Activated T-cell treated with anti-CD3 and anti-CD28 coated beads for 4 hours (primary cell): ENCODE data around the gene R3HCC1L.
"Not testable (repeated sequence)": the region's sequence is repeated elsewhere in the genome, so short reads cannot be mapped to it uniquely, and the experiment has no call there.

Experiments
- DNase-seq: peaks from one replicate; pipeline ENCODE4 v3.0.0-alpha.2; 2020

Gene R3HCC1L

GRCh38 chr10:98133075-98133752 is 1.2 kb upstream of the R3HCC1L start:
- DNase-seq: not testable (repeated sequence)

- peak; percentile 7 for DNase-seq
Observed at GRCh38 chr10:98134117-98134430, 383 bp upstream of the R3HCC1L start.

DNA sequence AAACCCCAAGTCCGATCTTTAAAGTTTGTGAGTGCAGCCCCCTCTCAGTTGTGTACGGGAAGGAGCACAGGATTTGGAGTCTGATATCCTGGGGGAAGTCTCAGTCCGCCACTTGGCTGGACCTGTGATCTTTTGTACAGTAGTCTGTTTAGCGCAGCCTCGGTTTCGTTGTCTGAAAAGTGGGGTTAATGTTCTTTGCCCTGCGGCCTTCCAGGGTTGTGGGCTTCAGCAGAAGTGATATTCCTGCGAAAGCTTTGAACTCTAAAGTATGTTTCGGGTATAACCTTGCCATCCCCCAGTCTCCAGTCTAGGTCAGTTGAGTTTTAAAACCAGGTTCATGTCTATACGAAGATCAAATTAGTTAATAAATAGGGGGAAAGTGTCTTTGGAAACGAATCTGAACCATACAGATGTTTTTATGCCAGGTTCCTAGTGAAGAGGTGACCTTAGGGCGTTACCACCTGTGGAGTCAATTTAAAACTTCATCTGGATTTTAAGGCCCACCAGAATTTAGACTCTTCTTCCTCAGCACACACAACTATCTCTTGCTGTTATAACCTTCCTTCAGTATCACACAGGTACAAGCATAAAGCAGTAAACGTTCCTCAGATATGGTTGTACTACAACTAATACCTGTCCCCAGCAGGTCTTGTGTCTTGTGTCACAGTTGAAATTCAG is 904 bp downstream of the R3HCC1L start:
- no peak for DNase-seq

DNA sequence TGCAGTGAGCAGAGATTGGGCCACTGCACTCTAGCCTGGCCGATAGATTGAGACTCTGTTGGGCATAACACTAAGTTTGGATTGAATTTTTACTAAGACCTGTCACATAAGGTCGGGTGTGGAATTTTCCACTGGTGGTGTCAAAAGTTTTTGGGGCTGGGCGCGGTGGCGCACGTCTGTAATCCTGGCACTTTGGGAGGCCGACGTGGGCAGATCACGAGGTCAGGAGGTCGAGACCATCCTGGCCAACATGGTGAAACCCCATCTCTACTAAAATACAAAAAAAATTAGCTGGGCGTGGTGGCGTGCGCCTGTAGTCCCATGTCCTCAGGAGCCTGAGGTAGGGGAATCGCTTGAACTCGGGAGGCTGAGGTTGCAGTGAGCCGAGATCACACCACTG is 2.3 kb downstream of the R3HCC1L start:
- DNase-seq: not testable (repeated sequence)

- no peak for DNase-seq
Observed at GRCh38 chr10:98138031-98138430, 3.6 kb downstream of the R3HCC1L start.

DNA sequence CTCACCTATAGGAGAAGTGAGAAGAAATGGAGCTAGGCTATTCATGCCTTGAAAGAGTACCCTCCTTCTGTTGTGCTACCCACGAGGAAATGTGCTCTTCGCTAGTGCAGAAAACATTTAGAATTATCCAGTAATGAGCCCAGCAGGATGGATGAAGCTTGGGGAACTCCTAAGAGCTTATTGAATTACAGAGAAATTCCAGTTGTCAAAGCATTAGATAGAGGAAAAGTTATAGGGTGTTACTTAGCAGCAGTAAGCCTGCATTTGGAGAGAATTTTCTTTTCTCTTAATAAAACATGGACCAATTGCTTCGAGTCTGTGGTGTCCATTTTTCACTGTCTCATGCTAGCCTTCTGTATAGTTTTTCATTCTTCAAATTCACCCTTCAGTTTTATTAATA is 5.0 kb downstream of the R3HCC1L start:
- DNase-seq: no peak

DNA sequence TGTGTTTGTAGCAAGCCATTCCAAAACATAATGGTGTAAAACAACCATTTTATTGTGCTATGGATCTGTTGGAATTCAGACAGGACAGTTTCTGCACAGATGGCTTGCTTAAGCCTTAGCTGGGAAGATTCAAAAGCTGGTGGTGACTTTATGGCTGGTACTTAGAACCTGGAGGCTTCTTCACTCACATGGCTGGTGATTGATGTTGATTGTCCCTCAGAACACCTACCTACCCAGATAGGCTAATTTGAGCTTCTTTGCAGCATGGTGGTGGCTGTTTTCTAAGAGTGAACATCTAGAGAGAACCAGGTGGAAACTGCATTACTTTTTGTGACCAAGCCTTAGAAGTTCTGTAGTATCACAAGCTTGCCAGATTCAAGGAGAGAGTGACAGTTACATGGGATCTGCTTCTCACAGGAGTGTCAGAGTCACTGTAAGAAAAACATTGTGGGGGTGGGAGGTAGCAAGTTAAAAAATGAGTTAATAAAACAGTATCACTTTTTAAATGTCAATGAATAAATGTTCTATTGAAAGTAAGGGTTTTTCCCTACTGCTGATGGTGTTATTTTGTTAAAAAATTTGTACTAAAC is 7.1 kb downstream of the R3HCC1L start:
- DNase-seq: no peak

DNA sequence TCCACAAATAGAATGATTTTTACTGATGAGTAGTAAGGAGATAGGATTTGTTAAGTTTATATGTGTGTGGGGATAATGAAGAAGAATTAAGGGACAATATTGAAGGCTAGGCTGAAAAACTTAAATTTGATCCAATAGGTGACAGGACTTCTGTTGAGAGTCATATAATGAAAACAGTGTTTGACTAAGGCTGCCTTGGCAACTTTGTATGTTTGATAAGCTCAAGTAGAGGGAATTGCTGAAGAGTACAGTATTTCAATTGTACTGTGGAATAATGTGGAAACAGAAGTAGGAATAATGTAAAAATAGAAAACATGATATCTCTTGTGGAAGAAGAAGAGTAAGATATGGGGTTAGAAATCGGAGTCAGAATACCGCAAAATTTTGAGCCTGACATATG is 10.5 kb downstream of the R3HCC1L start:
- DNase-seq: no peak

DNA sequence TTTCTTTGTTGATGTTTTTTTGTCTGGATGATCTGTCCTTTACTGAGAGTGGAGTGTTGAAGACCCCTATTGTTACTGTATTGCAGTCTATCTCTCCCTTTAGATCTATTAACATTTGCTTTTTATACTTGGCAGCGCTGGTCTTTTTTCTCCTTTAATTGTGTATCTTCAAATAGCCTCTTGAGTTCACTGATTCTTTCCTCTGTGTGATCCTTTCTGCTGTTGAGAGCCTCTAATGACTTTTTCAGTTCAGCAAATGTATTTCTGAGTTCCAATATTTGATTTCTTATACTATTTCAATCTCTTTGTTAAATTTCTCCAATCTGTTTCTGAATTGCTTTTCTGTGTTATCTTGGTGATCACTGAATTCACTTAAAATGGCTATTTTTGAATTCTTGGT is 15.4 kb downstream of the R3HCC1L start:
- no peak for DNase-seq

- DNase-seq: no peak
Observed at GRCh38 chr10:98150544-98150943, 16.1 kb downstream of the R3HCC1L start.

- DNase-seq: not testable (repeated sequence)
Observed at GRCh38 chr10:98152778-98153177, 18.3 kb downstream of the R3HCC1L start.

DNA sequence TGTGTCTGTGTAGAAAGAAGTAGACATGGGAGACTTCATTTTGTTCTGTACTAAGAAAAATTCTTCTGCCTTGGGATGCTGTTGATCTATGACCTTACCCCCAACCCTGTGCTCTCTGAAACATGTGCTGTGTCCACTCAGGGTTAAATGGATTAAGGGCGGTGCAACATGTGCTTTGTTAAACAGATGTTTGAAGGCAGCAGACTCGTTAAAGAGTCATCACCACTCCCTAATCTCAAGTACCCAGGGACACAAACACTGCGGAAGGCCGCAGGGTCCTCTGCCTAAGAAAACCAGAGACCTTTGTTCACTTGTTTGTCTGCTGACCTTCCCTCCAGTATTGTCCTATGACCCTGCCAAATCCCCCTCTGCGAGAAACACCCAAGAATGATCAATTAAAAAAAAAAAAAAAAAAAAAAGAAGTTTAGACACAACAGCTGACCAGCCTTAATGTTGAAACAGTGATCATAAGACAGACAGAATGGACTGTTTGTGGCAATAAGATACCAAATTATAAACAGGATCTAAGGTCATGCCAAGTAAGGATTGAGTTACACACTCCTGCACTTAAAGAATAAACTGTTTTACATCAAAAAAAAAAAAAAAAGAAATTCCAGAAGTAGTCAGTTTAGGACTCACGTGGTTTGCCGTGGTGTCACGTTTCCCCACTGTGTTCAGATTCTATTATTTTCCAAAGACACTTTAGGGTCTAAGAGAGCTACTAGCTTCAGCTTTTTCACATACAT is 18.9 kb downstream of the R3HCC1L start:
- not testable (repeated sequence) for DNase-seq

- DNase-seq: no peak
Observed at GRCh38 chr10:98154076-98154475, 19.6 kb downstream of the R3HCC1L start.

- DNase-seq: no peak
Observed at GRCh38 chr10:98158576-98158975, 24.1 kb downstream of the R3HCC1L start.

GRCh38 chr10:98163941-98164340 is 29.5 kb downstream of the R3HCC1L start:
- DNase-seq: no peak

DNA sequence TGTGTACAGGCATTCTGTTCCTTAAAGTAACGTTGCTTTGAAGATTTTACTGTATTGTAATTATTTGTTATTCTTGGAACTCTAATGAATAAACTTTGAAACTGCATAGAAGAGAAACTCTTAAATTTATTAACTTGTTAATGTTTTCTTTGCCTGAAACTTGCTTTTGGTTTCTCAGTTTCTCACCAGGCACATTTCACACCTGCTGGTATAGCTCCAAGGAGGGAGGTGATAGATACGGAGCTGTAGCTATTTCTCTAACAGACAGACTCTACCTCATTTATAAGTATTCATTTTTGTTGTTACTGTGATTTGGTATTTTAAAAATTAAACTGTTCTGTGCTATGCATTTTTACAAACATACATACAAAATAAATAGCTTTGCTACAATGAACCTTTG is 32.7 kb downstream of the R3HCC1L start:
- no peak for DNase-seq

DNA sequence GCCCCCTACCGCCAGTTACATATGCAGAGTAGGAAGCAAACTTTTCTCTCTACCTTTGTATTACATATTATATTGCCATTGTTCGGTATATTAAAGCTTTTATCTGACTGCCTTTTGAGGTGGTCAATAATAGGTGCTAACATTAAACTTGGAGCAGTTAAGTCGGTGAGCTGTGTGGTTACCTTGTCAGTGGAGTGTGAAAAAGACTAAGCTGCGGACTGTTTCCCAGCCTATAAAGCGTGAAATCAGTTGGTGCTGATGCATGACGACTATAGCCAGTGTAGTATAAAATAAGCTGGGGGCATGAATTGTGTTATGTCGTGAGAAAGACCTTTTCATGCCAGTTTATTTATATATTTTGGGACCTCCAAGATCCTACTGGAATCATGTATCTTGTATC is 33.7 kb downstream of the R3HCC1L start:
- DNase-seq: no peak

- DNase-seq: no peak
Observed at GRCh38 chr10:98168766-98169165, 34.3 kb downstream of the R3HCC1L start.

DNA sequence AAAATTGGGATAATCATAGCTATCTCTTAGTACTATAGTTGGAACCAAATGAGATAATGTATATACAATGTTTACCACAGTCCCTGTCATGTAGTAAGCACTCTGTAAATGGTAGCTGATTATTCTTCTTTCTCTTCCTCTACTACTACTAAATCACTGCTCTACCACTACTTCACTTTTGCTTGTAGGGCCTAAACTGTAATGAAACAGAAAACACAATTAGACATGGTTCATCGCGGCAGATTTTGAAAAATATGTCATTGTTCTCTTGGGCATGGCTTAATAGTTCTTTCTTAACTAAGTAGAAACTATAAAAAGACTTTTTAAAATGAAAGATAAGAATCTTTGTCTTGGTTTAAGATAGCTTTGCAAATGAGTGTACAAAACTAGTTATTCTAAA is 34.9 kb downstream of the R3HCC1L start:
- no peak for DNase-seq

DNA sequence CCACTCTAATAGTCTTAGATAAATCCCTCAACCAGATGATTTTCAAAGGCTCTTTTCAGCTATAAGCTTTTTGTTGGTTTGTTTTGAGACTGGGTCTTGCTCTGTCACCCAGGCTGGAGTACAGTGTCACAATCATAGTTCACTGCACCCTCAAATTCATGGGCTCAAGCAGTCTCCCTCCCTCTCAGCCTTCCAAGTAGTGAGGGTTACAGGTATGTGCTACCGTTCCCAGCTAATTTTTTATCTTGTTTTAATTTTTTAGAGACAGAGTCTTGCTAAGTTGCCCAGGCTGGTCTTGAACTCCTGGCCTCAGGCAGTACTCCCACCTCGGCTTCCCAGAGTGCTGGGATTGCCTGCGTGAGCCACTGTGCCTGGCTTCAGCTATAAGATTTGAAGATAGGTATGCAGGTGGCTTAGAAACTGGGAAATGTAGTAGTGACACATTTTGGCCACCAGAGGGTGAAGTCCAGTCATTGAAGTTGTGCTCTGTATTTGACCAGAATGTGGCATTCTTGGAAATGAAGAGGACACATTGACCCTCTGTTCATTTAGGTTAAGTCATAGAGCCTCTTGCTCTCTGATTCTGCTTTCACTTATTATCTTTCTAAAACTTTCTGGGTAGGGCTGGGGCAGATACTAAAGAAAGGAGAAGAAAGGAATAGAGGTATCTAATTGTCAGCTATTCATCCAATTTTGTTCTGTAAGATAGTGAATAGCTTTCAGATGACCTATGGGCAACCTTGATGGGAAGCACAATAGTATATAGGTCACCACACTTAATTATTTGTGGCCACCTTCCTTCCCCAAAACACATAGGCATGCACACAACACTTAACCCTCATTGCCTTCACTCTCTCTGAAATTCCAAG is 36.0 kb downstream of the R3HCC1L start:
- no peak for DNase-seq

GRCh38 chr10:98172073-98172472 is 37.6 kb downstream of the R3HCC1L start:
- DNase-seq: no peak

- DNase-seq: no peak
Observed at GRCh38 chr10:98172495-98172894, 38.0 kb downstream of the R3HCC1L start.

- DNase-seq: no peak
Observed at GRCh38 chr10:98173260-98173659, 38.8 kb downstream of the R3HCC1L start.
